DOHH2 (cell line): ENCODE measurements around the gene VEGFB.

Source experiments
- EZH2phosphoT487 ChIP-seq: fragments of 200-600 bp; sonication (generic); IDR thresholded peaks from 2 replicates; pipeline ENCODE4 v1.6.1; 2017; ENCODE audit warnings: borderline replicate concordance, mild to moderate bottlenecking, antibody characterized with exemption, low read length, moderate library complexity, mixed read lengths
- TF ChIP-seq, protein P1 (sequence below): fragments of 200-600 bp; sonication (generic); IDR thresholded peaks from one replicate; pipeline ENCODE4 v1.5.1; 2014; ENCODE audit warnings: antibody characterized with exemption, mild to moderate bottlenecking, low read depth, low read length; ENCODE audit not compliant: poor library complexity, severe bottlenecking

- TF ChIP-seq, protein P1, sequence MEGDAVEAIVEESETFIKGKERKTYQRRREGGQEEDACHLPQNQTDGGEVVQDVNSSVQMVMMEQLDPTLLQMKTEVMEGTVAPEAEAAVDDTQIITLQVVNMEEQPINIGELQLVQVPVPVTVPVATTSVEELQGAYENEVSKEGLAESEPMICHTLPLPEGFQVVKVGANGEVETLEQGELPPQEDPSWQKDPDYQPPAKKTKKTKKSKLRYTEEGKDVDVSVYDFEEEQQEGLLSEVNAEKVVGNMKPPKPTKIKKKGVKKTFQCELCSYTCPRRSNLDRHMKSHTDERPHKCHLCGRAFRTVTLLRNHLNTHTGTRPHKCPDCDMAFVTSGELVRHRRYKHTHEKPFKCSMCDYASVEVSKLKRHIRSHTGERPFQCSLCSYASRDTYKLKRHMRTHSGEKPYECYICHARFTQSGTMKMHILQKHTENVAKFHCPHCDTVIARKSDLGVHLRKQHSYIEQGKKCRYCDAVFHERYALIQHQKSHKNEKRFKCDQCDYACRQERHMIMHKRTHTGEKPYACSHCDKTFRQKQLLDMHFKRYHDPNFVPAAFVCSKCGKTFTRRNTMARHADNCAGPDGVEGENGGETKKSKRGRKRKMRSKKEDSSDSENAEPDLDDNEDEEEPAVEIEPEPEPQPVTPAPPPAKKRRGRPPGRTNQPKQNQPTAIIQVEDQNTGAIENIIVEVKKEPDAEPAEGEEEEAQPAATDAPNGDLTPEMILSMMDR, result no peak
- TF ChIP-seq EZH2phosphoT487, result no peak
Observed at GRCh38 chr11:64238999-64239398, 4.6 kb downstream of the VEGFB start.
